ENCODE data around the gene NMUR1. TPM values are rescaled to one million over a fixed set of nuclear protein-coding genes. Genes with fewer than 3 reads are reported as not detected.

Gene NMUR1
- total RNA-seq, 2 donors from 2014 or later = 0.30 to 0.45 TPM

GRCh38 chr2:231533086-231533776 is 3.0 kb upstream of the NMUR1 start:
- Histone ChIP-seq H3K4me3 (no peak overlapping the region), H3K27ac (no peak overlapping the region), H3K9ac (ENCODE audit: low read depth in 2 of 2, low read length in 2 of 2) (no peak overlapping the region), H3K27me3 (peaks cover 9% of the 10 kb centered on the region), H3K4me1 (peaks cover 3% of the 10 kb centered on the region), H3K36me3 (no peaks in the 10 kb centered on the region), H3K9me3 (no peaks in the 10 kb centered on the region)
- intact Hi-C loops (cut with DNase I) = no loop called here
- no peak for TF ChIP-seq CTCF (IDR thresholded peaks at IDR 0.05)
- DNase-seq = no peak

- DNase-seq = no peak
- Histone ChIP-seq H3K27ac (no peak overlapping the region), H3K4me3 (no peak overlapping the region), H3K9me3 (no peaks in the 10 kb centered on the region), H3K27me3 (peaks cover 9% of the 10 kb centered on the region), H3K36me3 (no peaks in the 10 kb centered on the region), H3K9ac (ENCODE audit: low read depth in 2 of 2, low read length in 2 of 2) (no peak overlapping the region), H3K4me1 (peaks cover 3% of the 10 kb centered on the region)
- no peak for TF ChIP-seq CTCF (IDR thresholded peaks at IDR 0.05)
- intact Hi-C loops (cut with DNase I) = no loop called here
Observed at GRCh38 chr2:231532756-231533035, 2.5 kb upstream of the NMUR1 start.

- H3K27me3 ChIP-seq = peaks cover 9% of the 10 kb centered on the region
- no peaks in the 10 kb centered on the region for H3K36me3 ChIP-seq
- no peak overlapping the region for H3K4me3 ChIP-seq
- no peak for DNase-seq
- no peak for TF ChIP-seq CTCF (IDR thresholded peaks at IDR 0.05)
- H3K9me3 ChIP-seq = no peaks in the 10 kb centered on the region
- H3K27ac ChIP-seq = no peak overlapping the region
- intact Hi-C loops (cut with DNase I) = no loop called here
- H3K4me1 ChIP-seq = peaks cover 3% of the 10 kb centered on the region
- no peak overlapping the region for H3K9ac ChIP-seq (ENCODE audit: low read depth in 2 of 2, low read length in 2 of 2)
Observed at GRCh38 chr2:231531883-231532755, 1.9 kb upstream of the NMUR1 start.

- intact Hi-C loops (cut with DNase I) = no loop called here
- Histone ChIP-seq H3K4me1 (peaks cover 3% of the 10 kb centered on the region), H3K4me3 (no peak overlapping the region), H3K9me3 (no peaks in the 10 kb centered on the region), H3K27me3 (peaks cover 9% of the 10 kb centered on the region), H3K9ac (ENCODE audit: low read depth in 2 of 2, low read length in 2 of 2) (no peak overlapping the region), H3K36me3 (no peaks in the 10 kb centered on the region), H3K27ac (no peak overlapping the region)
- DNase-seq = no peak
- TF ChIP-seq CTCF (IDR thresholded peaks at IDR 0.05) = no peak
Observed at GRCh38 chr2:231531466-231531865, 1.2 kb upstream of the NMUR1 start.

- Histone ChIP-seq H3K4me1 (peaks cover 3% of the 10 kb centered on the region), H3K36me3 (no peaks in the 10 kb centered on the region), H3K9ac (ENCODE audit: low read depth in 2 of 2, low read length in 2 of 2) (no peak overlapping the region), H3K27ac (no peak overlapping the region), H3K4me3 (no peak overlapping the region), H3K9me3 (no peaks in the 10 kb centered on the region), H3K27me3 (peaks cover 9% of the 10 kb centered on the region)
- no peak for DNase-seq
- no peak for TF ChIP-seq CTCF (IDR thresholded peaks at IDR 0.05)
- intact Hi-C loops (cut with DNase I) = no loop called here
Observed at GRCh38 chr2:231528636-231529030, 1.6 kb downstream of the NMUR1 start.
